ENCODE measurements around the gene FRMD5. TPM values are rescaled to one million over a fixed set of nuclear protein-coding genes. Genes with fewer than 3 reads are reported as not detected.
A peak's percentile ranks its signal among the peaks of the same experiment; 100 is the strongest.
"Not testable (repeated sequence)": the region's sequence is repeated elsewhere in the genome, so short reads cannot be mapped to it uniquely, and the experiment has no call there.

Gene FRMD5
- total RNA-seq, 1 donor from 2014 or later, result 3.0 TPM

DNA sequence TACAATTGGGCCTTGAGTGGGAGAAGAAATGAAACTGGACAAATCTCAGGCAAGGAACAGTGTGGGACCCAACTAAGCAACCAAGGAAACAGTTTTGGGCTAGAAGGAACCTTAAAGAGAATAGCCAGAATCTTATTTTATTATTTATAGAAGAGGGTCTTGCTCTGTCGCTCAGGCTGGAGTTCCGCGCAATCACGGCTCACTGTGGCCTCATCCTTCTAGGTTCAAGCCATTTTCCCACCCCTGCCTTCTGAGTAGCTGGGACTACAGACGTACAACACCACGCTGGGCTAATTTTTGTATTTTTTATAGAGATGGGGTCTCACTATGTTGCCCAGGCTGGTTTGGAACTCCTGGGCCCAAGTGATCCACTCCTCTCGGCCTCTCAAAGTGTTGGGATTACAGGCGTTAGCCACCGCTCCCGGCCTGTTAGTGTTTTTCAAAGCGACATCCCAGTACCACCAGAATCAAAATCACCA is 369.0 kb downstream of the FRMD5 start:
- DNase-seq (ENCODE audit: low read depth), result no peak
- no peak for TF ChIP-seq CTCF (conservative IDR thresholded peaks at IDR 0.05; ENCODE audit: low read depth, low read length)
- peak overlapping the region; percentile 64 for H3K4me3 ChIP-seq (ENCODE audit: low read depth, low read length)

DNA sequence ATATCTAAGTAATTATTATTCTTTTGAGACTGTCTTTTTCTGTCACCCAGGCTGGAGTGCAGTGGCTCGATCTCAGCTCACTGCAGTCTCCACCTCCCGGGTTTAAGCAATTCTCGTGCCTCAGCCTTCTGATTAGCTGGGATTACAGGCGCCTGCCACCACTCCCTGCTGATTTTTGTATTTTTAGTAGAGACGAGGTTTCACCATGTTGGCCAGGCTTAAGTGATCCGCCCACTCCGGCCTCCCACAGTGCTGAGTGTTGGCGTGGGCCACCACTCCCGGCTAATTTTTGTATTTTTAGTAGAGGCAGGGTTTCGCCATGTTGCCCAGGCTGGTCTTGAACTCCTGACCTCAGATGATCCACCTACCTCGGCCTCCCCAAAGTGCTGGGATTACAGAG is 369.8 kb downstream of the FRMD5 start:
- not testable (repeated sequence) for DNase-seq (ENCODE audit: low read depth); H3K4me3 ChIP-seq (ENCODE audit: low read depth, low read length)

DNA sequence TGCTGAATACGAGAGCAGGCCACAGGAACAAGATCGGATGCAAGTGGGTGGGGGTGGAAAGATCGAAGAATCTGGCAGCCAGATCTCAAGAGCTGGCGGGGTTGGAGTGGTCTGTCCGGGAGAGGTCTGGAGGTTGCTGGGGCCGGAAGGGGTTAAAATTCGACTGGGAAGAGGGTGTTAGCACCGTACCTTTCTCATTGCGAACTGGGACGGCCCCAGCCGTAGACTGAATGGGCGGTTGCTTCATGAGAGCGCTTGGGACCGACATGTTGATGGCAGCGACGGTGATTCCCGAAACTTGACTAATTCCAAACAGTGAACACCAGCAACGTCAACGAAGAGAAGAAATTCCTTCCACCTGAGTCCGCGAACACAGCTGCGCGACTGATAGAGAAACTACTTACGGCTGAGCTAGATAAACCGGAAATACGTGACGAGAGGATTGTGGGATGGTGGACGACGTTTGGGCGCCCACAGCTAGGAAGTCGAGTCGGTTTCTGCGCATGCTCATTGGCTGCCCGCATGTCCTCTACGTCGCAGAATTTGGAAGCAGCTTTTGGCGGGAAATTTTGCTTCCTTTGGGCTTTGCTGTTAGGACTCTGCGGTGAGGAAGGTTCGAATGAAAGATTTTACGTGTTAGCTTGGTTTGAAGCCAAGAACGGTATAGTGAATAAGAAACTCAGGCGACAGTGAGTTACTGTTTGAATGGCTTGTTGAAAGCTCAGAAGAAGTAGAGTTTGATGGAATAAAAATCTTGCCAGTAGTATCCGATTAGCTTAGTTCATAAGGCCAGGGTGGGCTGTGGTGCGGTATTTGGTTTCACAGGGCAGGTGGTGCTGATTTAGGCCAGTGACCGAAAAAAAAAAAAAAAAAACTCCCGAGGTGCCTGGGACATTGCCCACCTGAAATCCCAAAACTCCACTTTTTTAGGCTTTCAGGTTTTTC is 370.5 kb downstream of the FRMD5 start, which contains the start of gene MFAP1:
MFAP1 (minus strand) TSS at position 389 of the 945 bp plus-strand sequence; CDS start at position 268, 121 bp downstream.
- H3K4me3 ChIP-seq (ENCODE audit: low read depth, low read length), result peak within 1 kb of the TSS; percentile 69
- DNase-seq (ENCODE audit: low read depth), result peak; percentile 78
- TF ChIP-seq CTCF (conservative IDR thresholded peaks at IDR 0.05; ENCODE audit: low read depth, low read length), result no peak

DNA sequence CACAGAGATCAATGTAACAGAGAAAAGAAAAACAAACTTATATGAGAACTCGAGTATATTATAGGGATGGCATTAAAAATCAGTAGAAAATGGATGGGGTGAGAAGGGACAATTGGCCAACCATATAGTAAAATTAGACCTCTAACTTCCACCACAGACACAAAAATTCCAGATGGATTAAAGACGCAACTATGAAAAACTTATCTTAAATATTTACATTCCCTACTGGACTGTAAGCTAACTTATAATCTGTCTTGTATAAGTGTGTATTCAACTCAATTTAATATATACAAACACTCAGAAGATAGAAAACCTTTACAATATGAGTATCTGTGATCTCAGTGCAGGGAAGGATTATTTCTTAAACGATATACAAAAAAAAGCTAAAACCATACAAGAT is 373.6 kb downstream of the FRMD5 start:
- no peak for TF ChIP-seq CTCF (conservative IDR thresholded peaks at IDR 0.05; ENCODE audit: low read depth, low read length)
- no peak for DNase-seq (ENCODE audit: low read depth)
- no peak overlapping the region for H3K4me3 ChIP-seq (ENCODE audit: low read depth, low read length)

Other genes with a start within 250 kb of the FRMD5 start
- 22.9 and 36.5 TPM in 2 replicates for gene GOLM2, start 93.4 kb upstream of the FRMD5 start, total RNA-seq
- 45.2 and 46.5 TPM in 2 replicates for gene CTDSPL2, start 232.4 kb upstream of the FRMD5 start, total RNA-seq